GM12878 (cell line): ENCODE results near the gene RPLP2.

Experiments
- CTCF ChIP-seq, 3 experiments: IDR thresholded peaks in 2 of 3; conservative IDR thresholded peaks in 1 of 3; 2 replicates each; pipeline ENCODE4 v1.5.1; 2011; ENCODE audit warnings: low read depth in 3 of 3, low read length in 3 of 3, mild to moderate bottlenecking in 3 of 3, control low read depth in 2 of 3, moderate library complexity in 2 of 3, inconsistent platforms in 1 of 3, mixed read lengths in 1 of 3; ENCODE audit not compliant: control insufficient read depth in 2 of 3, insufficient read depth in 1 of 3; ENCODE audit errors: extremely low read depth in 1 of 3
- NFXL1 ChIP-seq: fragments of 450-650 bp; IDR thresholded peaks from 2 replicates; pipeline ENCODE4 v1.6.1; 2017; ENCODE audit warnings: antibody characterized with exemption, mild to moderate bottlenecking, borderline replicate concordance
- POLR2AphosphoS5 ChIP-seq: IDR thresholded peaks from 2 replicates; pipeline ENCODE4 v1.6.1; 2011; ENCODE audit warnings: mild to moderate bottlenecking, low read length, inconsistent platforms
- ZSCAN29 ChIP-seq: fragments of 450-650 bp; IDR thresholded peaks from 2 replicates; pipeline ENCODE4 v1.6.1; 2017; ENCODE audit warnings: mild to moderate bottlenecking, moderate library complexity

GRCh38 chr11:762421-763072 lies 47.2 kb upstream of the RPLP2 start:
- peak in 2 of 3 experiments; percentile 20 to 38; a peak in 2 of 6 replicates for TF ChIP-seq CTCF (IDR thresholded peaks at IDR 0.05 in 2 of 3, conservative IDR thresholded peaks at IDR 0.05 in 1 of 3; ENCODE audit: control insufficient read depth in 2 of 3, extremely low read depth in 1 of 3, insufficient read depth in 1 of 3, low read depth in 3 of 3, low read length in 3 of 3)
- no peak for TF ChIP-seq POLR2AphosphoS5
- TF ChIP-seq NFXL1 = no peak
- no peak for TF ChIP-seq ZSCAN29
